ENCODE data around the gene ORC6. TPM values are rescaled to one million over a fixed set of nuclear protein-coding genes. Genes with fewer than 3 reads are reported as not detected.

Gene ORC6
- polyA plus RNA-seq, 3 donors: 0.21 to 1.5 (median 0.31) TPM

DNA sequence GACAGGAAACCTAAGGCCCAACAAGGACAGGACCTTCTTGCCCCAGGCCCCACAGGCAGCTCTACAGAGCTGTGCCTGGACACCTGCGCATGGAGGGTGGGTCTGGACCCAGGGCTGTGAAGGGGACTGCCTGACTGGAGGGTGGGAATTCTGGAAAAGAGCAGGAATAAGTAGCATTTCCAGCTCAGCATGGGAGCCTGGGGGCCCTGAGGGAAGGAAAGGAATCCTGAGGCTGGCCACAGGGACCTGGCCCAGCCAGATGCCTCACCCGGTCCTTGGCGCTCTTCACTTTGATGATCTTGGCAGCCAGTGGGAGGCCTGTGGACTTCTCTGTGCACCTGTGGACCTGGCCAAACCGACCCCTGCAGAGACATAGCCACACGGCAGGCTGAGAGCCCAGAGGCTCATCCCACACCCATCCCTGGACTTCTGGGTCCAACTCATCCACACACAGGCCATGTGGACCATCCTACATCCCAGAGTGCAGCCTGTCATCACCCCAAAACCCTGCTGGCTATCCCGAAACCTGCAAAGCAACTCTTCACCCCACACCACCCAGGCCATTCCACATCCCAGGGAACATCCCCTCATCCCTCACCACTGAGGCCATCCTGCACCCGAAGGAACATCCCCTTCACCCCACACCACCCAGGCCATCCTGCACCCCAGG lies 40.0 kb downstream of the ORC6 start:
- whole genome bisulfite sequencing (ENCODE audit: insufficient coverage): 97% methylated on average over 6 of the region's 7 CpGs
- no peak overlapping the region for H2AFZ ChIP-seq (ENCODE audit: insufficient read depth, low read depth, low read length, poor library complexity, severe bottlenecking)
- peaks cover 0 to 2% of the 10 kb centered on the region in 2 donors for H3K9me3 ChIP-seq (replicated peaks in 1 of 2; ENCODE audit: control insufficient read depth in 1 of 2, insufficient read depth in 1 of 2, low read length in 2 of 2)
- Mint-ChIP-seq H3K9me3 (peaks cover 0 to 12% (median 4%) of the 10 kb centered on the region in 7 donors), H3K4me3 (no peak overlapping the region), H3K4me1 (no peaks in the 10 kb centered on the region), H3K27ac (no peak overlapping the region), H3K27me3 (ENCODE audit: low read depth in 3 of 3) (peaks cover 0 to 1% (median 0%) of the 10 kb centered on the region in 3 donors), H3K36me3 (peaks cover 0 to 2% of the 10 kb centered on the region in 2 donors)
- H3K27me3 ChIP-seq (ENCODE audit: control insufficient read depth in 2 of 2, insufficient read depth in 2 of 2, low read length in 2 of 2): no peaks in the 10 kb centered on the region
- H4K20me1 ChIP-seq (ENCODE audit: insufficient read depth, low read length): no peaks in the 10 kb centered on the region
- H3K9ac ChIP-seq (ENCODE audit: insufficient read depth, low read length, poor library complexity, severe bottlenecking): no peak overlapping the region
- H3K36me3 ChIP-seq (replicated peaks in 1 of 2; ENCODE audit: control insufficient read depth in 1 of 2, insufficient read depth in 2 of 2, low read length in 2 of 2): no peaks in the 10 kb centered on the region
- H3K4me3 ChIP-seq (replicated peaks in 1 of 3; ENCODE audit: low read depth in 2 of 3, low read length in 3 of 3): no peak overlapping the region
- no peak for TF ChIP-seq CTCF (IDR thresholded peaks at IDR 0.05)
- H3K79me2 ChIP-seq (ENCODE audit: insufficient read depth, low read length): no peaks in the 10 kb centered on the region
- H3K27ac ChIP-seq (ENCODE audit: low read depth in 1 of 2, low read length in 2 of 2): no peak overlapping the region
- intact Hi-C loops (cut with micrococcal nuclease): no loop called here
- H3K4me1 ChIP-seq (ENCODE audit: control insufficient read depth in 1 of 2, insufficient read depth in 2 of 2, low read length in 2 of 2): no peaks in the 10 kb centered on the region
- no peak overlapping the region for H3K4me2 ChIP-seq (replicated peaks; ENCODE audit: extremely low read depth, low read length, poor library complexity, severe bottlenecking)
- DNase-seq: no peak

DNA sequence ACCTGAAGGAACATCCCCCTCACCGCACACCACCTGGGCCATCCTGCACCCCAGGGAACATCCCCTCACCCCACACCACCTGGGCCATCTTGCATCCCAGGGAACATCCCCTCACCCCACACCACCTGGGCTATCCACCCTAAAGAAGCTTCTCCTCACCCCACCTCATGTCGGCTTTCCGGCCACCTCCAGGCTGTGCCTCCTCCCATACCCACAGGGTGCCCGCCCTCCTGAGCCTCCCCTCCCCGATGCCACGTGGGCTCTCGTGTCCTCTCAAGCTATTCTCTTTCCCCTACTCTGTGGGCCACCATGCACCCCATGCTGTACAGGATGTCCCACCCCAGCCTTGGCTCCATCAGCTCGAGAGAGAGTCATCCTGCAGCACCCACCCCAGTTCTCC lies 40.7 kb downstream of the ORC6 start:
- Histone ChIP-seq H3K27me3 (ENCODE audit: control insufficient read depth in 2 of 2, insufficient read depth in 2 of 2, low read length in 2 of 2) (no peaks in the 10 kb centered on the region), H3K79me2 (ENCODE audit: insufficient read depth, low read length) (no peaks in the 10 kb centered on the region), H3K9me3 (replicated peaks in 1 of 2; ENCODE audit: control insufficient read depth in 1 of 2, insufficient read depth in 1 of 2, low read length in 2 of 2) (peaks cover 0 to 2% of the 10 kb centered on the region in 2 donors), H4K20me1 (ENCODE audit: insufficient read depth, low read length) (no peaks in the 10 kb centered on the region), H3K4me2 (replicated peaks; ENCODE audit: extremely low read depth, low read length, poor library complexity, severe bottlenecking) (no peak overlapping the region), H3K36me3 (replicated peaks in 1 of 2; ENCODE audit: control insufficient read depth in 1 of 2, insufficient read depth in 2 of 2, low read length in 2 of 2) (no peaks in the 10 kb centered on the region), H3K9ac (ENCODE audit: insufficient read depth, low read length, poor library complexity, severe bottlenecking) (no peak overlapping the region), H2AFZ (ENCODE audit: insufficient read depth, low read depth, low read length, poor library complexity, severe bottlenecking) (no peak overlapping the region), H3K4me3 (replicated peaks in 1 of 3; ENCODE audit: low read depth in 2 of 3, low read length in 3 of 3) (no peak overlapping the region), H3K27ac (ENCODE audit: low read depth in 1 of 2, low read length in 2 of 2) (no peak overlapping the region), H3K4me1 (ENCODE audit: control insufficient read depth in 1 of 2, insufficient read depth in 2 of 2, low read length in 2 of 2) (no peaks in the 10 kb centered on the region)
- peaks cover 0 to 2% of the 10 kb centered on the region in 2 donors for H3K36me3 Mint-ChIP-seq
- no peak for TF ChIP-seq CTCF (IDR thresholded peaks at IDR 0.05)
- H3K9me3 Mint-ChIP-seq: peaks cover 0 to 9% (median 4%) of the 10 kb centered on the region in 7 donors
- H3K4me1 Mint-ChIP-seq: no peaks in the 10 kb centered on the region
- no peak overlapping the region for H3K4me3 Mint-ChIP-seq
- peaks cover 0 to 1% (median 0%) of the 10 kb centered on the region in 3 donors for H3K27me3 Mint-ChIP-seq (ENCODE audit: low read depth in 3 of 3)
- WGBS (ENCODE audit: insufficient coverage): 98% methylated on average over 8 of the region's 8 CpGs
- intact Hi-C loops (cut with micrococcal nuclease): no loop called here
- DNase-seq: no peak
- H3K27ac Mint-ChIP-seq: peak overlapping the region in 1 of 7 donors; percentile 28

Measured in CD14-positive monocyte (primary cell).